Upper lobe of left lung (tissue), 4 donors: ENCODE measurements around the gene GALR3.
"Not testable (repeated sequence)": the region's sequence is repeated elsewhere in the genome, so short reads cannot be mapped to it uniquely, and the experiment has no call there.

Experiments used
- EP300 ChIP-seq, 4 donors: sonication (generic); formaldehyde crosslinking; IDR thresholded peaks; one replicate each; pipeline ENCODE4 v1.5.1; 2017; ENCODE audit warnings: antibody characterized with exemption in 4 of 4, control low read depth in 2 of 4
- POLR2A ChIP-seq, 4 donors: fragments of 450-650 bp; IDR thresholded peaks; one replicate each; pipeline ENCODE4 v1.5.1; 2016 to 2017; ENCODE audit warnings: antibody characterized with exemption in 4 of 4, mild to moderate bottlenecking in 2 of 4
- POLR2AphosphoS5 ChIP-seq, 2 donors: sonication (generic); formaldehyde crosslinking; IDR thresholded peaks; one replicate each; pipeline ENCODE4 v1.5.1; 2017; ENCODE audit warnings: antibody characterized with exemption in 2 of 2
- TF ChIP-seq, protein P1 (sequence below), 6 experiments: fragments of 450-650 bp in 4 of 6; fragments of 200-600 bp in 2 of 6; sonication (generic) in 2 of 6; IDR thresholded peaks; one replicate each; pipeline ENCODE4 v1.5.1; 2016 to 2019; ENCODE audit warnings: antibody characterized with exemption in 6 of 6

DNA sequence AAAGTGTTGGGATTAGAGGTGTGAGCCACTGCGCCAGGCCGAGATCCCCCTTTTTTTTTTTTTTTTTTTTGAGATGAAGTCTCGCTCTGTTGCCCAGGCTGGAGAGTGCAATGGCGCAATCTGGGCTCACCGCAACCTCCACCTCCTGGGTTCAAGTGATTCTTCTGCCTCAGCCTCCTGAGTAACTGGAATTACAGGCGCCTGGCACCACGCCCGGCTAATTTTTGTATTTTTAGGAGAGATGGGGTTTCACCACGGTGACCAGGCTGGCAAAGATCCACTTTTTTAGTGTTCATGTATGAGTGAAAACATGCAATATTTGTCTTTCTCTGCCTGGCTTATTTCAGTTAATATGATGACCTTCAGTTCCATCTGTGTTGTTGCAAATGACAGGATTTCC is 23.2 kb upstream of the GALR3 start:
- TF ChIP-seq, protein P1, sequence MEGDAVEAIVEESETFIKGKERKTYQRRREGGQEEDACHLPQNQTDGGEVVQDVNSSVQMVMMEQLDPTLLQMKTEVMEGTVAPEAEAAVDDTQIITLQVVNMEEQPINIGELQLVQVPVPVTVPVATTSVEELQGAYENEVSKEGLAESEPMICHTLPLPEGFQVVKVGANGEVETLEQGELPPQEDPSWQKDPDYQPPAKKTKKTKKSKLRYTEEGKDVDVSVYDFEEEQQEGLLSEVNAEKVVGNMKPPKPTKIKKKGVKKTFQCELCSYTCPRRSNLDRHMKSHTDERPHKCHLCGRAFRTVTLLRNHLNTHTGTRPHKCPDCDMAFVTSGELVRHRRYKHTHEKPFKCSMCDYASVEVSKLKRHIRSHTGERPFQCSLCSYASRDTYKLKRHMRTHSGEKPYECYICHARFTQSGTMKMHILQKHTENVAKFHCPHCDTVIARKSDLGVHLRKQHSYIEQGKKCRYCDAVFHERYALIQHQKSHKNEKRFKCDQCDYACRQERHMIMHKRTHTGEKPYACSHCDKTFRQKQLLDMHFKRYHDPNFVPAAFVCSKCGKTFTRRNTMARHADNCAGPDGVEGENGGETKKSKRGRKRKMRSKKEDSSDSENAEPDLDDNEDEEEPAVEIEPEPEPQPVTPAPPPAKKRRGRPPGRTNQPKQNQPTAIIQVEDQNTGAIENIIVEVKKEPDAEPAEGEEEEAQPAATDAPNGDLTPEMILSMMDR (IDR thresholded peaks at IDR 0.05), result not testable (repeated sequence)
- not testable (repeated sequence) for TF ChIP-seq POLR2AphosphoS5, POLR2A, EP300 (IDR thresholded peaks at IDR 0.05)
